GM21825 (cell line): ENCODE measurements around the gene LRCH1.

Experiments used
- ATAC-seq: cut with Tn5 transposase; IDR thresholded peaks from one replicate; pipeline ENCODE4 v1.9.1; 2021; ENCODE audit warnings: mild to moderate bottlenecking, moderate library complexity; ENCODE audit not compliant: unreplicated experiment

Gene LRCH1

DNA sequence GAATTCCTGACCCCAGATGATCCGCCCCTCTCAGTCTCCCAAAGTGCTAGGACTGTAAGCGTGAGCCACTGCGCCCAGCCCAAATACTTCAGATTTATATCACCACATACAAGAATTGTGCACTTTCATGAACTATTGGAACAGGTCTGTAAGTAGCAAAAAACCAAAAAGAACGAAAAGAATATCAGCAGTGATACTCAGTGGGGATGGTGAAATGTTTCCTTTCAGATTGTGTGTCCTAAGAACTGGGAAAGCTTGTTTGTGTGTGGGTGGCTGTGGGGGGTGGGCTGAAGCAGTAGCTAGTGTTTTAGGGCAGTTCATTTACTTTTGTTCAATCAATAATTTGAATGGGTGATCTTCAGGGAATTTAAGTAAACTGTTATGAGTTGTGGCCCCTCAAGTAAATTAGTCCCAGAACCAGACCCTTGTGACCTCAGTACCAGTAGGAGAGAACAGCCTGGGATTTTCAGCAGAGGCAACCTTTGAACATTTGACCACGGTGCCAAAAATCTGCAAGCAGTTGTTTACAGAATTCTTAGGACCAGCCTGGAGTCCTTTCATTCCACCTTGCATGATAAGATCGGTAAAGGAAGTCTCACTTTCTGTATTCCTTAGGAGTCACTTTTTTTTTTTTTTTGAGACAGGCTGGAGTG lies 106.6 kb downstream of the LRCH1 start:
- no peak for ATAC-seq

GRCh38 chr13:46660416-46660815 lies 107.4 kb downstream of the LRCH1 start:
- ATAC-seq = no peak

- no peak for ATAC-seq
These were observed 107.9 kb downstream of the LRCH1 start for GRCh38 chr13:46660857-46661256.

DNA sequence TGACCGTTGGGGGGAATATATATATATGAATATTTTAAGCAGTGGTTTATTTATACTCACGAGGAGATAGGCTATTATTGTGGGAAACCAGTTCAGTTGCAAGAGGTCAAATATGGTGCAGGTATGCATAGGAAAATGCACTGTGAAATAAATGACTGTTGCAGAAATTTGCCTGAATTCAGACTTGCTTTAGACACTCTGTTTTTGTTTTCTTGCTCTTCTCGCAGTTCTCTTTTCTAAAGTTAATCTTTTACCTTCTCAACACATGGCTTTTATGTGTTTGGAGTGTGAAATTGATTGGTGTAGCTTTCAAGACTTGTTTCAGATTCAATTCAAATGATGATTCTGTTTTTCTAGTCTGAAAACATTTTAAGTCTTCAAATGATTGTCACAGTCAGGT lies 109.7 kb downstream of the LRCH1 start:
- peak; percentile 47 for ATAC-seq

DNA sequence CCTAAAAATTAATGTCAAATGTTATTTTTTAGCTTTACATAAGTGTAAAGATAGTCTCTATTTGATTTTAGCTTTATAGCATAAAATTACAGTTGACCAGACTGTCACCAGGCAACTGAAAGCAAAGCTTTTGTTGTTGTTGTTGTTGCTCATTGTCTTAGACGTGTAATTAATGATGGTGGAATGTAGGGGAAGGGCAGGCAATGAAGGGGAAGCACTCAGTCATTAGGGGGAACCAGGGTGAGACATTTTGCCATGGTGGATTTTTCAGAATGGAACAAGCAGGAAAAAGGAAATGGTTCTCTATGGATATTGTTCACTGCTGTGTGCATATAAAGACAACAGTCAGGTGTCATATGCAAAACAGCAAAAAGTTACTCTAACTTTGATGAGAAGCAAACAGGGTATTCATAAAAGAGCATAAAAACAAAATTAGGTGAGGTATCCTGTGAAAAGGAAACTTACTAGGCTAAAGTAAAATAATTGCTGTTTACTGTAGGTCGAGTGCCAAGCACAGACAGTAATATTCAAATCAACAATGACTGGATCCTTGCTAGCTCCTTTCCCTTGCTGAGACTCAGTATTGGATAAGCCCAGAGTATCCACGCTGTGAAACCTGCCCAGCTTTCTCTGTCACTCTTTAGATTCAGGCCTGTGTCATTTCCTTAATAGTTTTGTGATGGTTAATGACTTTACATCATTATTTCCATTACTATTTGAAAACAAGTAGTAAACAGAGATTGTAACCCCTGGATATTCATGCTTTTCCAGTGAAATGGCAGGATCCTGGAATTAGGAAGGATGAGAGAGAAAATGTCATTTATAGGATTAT lies 110.5 kb downstream of the LRCH1 start:
- no peak for ATAC-seq

GRCh38 chr13:46664195-46664594 lies 111.2 kb downstream of the LRCH1 start:
- no peak for ATAC-seq

DNA sequence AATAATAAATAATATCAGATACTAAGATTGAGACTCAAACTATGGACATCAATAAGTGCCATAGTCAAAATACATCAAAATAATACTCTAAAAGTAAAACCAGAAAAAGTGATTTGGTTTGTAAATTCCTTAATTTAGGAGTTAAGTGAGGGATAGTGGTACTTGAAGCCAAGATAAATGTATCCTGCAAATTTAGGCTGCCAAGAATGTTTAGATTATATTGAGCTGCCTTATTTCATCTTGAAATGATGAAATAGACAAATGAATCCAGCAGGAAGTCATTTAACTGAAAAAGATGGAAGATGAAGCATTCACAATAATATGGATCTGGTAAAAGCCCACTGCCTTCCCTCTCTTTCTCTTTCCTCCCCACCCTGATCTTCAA lies 112.3 kb downstream of the LRCH1 start:
- ATAC-seq = no peak

GRCh38 chr13:46665633-46666482 lies 112.9 kb downstream of the LRCH1 start:
- no peak for ATAC-seq

GRCh38 chr13:46666727-46667456 lies 113.9 kb downstream of the LRCH1 start:
- ATAC-seq = no peak

GRCh38 chr13:46667687-46668281 lies 114.8 kb downstream of the LRCH1 start:
- peak; percentile 44 for ATAC-seq

- ATAC-seq = peak; percentile 5
These were observed 115.3 kb downstream of the LRCH1 start for GRCh38 chr13:46668302-46668720.

GRCh38 chr13:46668931-46669525 lies 116.1 kb downstream of the LRCH1 start:
- ATAC-seq = no peak

DNA sequence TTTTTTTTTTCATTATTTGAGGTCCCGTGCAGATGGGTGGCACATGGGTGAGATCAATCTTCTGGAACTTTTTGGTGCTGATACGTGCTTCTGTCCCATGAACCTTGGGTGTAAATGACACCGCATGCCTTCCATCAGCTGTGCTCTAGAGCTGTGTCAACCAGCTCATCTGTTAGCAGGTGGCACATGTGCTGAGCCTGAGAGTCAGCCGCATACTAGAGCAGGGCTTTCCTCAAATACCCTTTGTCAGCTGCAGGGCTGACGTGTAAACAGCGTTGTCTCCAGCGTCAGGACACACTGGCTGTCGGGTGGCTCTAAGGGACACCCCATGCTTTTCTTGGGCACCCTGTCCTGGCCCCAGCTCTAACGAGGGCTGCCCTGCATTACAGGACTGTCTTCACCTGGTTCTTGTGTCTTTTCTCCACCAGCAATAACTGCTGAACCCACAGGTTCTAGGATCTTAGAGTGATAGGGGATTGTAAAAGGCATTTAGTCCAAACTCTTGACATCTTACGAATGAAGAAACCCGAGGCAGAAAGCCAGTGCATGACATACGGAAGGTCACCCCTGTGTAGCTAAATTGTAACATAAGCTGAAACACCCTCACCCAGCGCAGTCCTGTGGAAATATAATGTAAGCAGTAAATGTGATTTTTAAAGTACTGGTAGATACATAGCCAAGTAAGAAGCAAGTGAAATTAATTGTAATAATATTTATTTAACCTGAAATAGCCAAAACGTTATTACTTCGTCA lies 119.5 kb downstream of the LRCH1 start:
- no peak for ATAC-seq

DNA sequence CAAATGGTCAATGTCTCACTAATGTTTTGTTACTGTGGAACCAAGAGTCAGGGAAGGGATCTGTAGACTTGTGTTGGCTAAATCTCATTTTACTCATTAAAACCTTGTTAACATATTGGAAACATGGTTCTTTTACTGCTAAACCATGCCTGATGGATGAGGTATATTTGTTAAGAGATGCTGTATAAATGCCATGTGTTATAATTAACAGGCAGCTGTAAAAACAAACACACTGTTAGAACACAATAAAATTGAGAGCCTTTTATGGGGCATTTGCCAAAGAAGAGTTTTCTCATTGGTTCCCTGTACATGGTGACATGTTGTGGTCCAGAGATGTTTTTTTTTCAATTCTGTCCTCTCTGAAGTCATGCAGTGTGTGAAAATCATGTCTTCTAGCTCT lies 122.0 kb downstream of the LRCH1 start:
- ATAC-seq = no peak

DNA sequence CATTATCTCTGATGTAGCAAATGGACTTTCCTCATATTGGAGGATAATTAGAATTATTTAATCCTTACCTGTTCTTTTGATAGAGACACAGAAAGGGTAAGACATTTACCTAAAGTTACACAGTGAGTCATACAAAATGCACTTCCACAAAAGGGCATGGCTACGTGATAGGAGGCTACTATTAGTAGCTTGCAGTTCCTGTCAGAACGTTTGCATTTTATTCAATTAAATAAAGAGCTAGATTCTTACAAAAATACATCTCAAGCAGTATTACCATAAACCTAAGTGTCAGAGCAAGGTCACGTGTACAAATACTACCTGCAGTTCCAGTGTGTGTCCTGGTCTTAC lies 123.4 kb downstream of the LRCH1 start:
- no peak for ATAC-seq

GRCh38 chr13:46679369-46680120 lies 126.6 kb downstream of the LRCH1 start:
- peak; percentile 90 for ATAC-seq

DNA sequence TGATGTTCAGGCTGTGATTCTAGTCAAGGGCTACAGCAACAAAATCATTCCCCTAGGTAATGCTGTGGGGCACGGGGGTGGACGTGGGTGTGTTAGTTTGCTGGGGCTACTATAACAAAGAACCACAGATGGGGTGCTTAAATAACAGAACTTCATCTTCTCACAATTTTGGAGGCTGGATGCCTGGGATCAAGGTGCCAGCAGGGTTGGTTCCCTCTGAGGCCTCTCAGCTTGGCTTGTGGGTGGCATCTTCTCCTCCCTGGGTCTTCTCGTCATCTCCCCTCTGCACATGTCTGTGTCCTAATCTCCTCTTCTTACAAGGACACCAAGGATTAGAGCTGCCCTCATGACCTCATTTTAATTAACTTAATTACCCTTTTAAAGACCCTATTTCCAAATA lies 129.0 kb downstream of the LRCH1 start:
- no peak for ATAC-seq

DNA sequence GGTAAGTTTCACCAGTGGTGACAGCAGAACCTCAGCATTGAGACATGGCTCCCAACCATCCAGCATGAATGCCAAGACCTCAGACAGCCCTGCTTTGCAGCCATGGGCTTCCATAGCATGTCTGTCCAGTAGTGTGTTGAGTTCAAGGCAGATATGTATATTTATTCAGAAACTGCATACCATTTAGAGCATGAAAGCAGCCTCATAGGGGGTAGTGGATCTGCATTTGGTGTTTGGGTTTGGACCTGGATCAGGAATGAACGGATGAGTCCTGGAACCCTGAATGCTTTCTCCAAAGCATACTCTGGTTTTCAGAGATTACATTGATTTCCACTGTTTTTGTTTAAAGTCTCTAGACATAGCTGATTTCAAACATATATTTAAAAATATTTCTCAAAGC lies 129.7 kb downstream of the LRCH1 start:
- ATAC-seq = no peak
